Activated T-cell treated with anti-CD3 and anti-CD28 coated beads, Interleukin-2, amount 50 U/mL, for 4 hours (primary cell): ENCODE measurements around the gene TUBE1. TPM values are rescaled to one million over a fixed set of nuclear protein-coding genes. Genes with fewer than 3 reads are reported as not detected.
"Not testable (repeated sequence)": the region's sequence is repeated elsewhere in the genome, so short reads cannot be mapped to it uniquely, and the experiment has no call there.

ENCODE experiments used
- ATAC-seq, 2 donors: fragments of 200-7000 bp; cut with Tn5 transposase; one replicate each; pipeline ENCODE4 v1.10.0; 2021
- DNase-seq: peaks from one replicate; pipeline ENCODE4 v3.0.0-alpha.2; 2020
- H3K27me3 Mint-ChIP-seq: one replicate; pipeline ENCODE4 v1.8.0; 2021; ENCODE audit warnings: low read depth, mixed read lengths
- H3K36me3 Mint-ChIP-seq: one replicate; pipeline ENCODE4 v1.8.0; 2022; ENCODE audit warnings: mixed read lengths; ENCODE audit not compliant: insufficient read depth
- H3K4me1 Mint-ChIP-seq: one replicate; pipeline ENCODE4 v1.8.0; 2021; ENCODE audit warnings: low read depth, mixed read lengths
- H3K4me3 Mint-ChIP-seq: one replicate; pipeline ENCODE4 v1.8.0; 2021; ENCODE audit warnings: mild to moderate bottlenecking, moderate library complexity, mixed read lengths
- H3K9me3 Mint-ChIP-seq: one replicate; pipeline ENCODE4 v1.8.0; 2021; ENCODE audit warnings: mixed read lengths
- total RNA-seq, 3 donors: library from RNA; stranded (reverse); gene quantifications; one replicate each; pipeline ENCODE4 v1.2.1, GENCODE V29; 2021

The TUBE1 gene, protein sequence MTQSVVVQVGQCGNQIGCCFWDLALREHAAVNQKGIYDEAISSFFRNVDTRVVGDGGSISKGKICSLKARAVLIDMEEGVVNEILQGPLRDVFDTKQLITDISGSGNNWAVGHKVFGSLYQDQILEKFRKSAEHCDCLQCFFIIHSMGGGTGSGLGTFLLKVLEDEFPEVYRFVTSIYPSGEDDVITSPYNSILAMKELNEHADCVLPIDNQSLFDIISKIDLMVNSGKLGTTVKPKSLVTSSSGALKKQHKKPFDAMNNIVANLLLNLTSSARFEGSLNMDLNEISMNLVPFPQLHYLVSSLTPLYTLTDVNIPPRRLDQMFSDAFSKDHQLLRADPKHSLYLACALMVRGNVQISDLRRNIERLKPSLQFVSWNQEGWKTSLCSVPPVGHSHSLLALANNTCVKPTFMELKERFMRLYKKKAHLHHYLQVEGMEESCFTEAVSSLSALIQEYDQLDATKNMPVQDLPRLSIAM
- 10 to 100 TPM; 36.3 to 55.3 (median 42.6) TPM for total RNA-seq

DNA sequence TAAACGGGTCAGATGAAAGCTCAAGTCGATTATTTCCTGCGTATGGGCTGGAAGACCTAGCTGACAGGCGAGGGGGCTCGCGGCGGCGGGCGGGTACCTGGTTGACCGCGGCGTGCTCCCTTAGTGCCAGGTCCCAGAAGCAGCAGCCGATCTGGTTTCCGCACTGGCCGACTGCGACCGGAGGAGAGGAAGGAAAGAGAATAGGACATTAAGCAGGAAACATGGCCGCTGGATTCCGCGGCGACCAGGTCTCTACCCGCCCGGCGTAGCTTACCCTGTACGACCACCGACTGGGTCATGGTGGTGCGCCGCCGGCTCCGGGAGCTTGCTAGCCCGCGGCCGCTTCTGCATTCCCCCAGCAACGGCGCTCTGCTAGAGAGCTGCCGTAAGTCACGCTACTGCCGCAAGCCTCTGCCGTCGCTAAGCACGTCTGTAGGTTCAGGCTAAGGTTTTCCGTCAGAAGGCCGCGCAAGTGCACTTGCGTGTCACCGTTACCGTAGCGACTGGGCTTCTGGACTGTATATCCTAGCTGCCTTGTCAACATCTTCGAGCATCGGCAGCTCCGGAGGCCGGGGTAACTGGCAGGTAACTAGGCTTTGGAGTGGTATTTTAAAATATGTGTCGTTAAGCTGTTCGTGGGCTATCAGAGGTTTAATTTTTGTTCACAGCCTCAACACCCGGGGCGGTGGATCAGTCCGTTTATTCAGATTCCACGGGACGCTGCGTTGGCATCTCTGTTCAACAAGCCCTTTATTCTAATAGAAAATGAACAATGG lies at the start of gene TUBE1, which contains the start of gene FAM229B:
TUBE1 (minus strand) TSS at position 347 of the 776 bp plus-strand sequence; CDS start at position 299, 48 bp downstream.
FAM229B (plus strand) TSS at position 456 of the 776 bp plus-strand sequence. CDS start 11,693 bp downstream, outside the sequence.
- Mint-ChIP-seq H3K4me3 (no peak within 1 kb of the TSS), H3K4me1 (peaks cover 12% of the 10 kb centered on the region), H3K9me3 (no peaks in the 10 kb centered on the region), H3K36me3 (peaks cover 14% of the 10 kb centered on the region), H3K27me3 (peaks cover 16% of the 10 kb centered on the region)
- DNase-seq (peak; percentile 83), ATAC-seq (peak; percentile 96 to 98)

DNA sequence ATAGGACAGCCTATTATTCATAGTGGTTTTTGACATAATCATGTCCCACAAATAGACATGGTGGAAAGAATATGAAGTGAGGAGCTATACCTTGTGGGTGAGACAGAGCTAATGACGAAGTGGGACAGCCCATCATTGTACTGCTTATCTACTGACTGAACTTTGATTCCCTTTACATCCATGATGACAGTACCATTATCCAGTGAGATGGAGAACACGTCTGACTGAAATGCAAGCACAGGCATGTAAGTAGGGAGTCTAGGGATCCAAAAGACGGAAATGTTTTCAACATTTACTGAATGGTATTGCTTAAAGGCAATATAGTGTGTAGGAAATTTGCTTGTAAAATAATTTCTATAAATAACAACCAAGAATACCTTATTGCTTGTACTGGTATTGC lies 43.6 kb upstream of the TUBE1 start:
- DNase-seq, result no peak
- Mint-ChIP-seq H3K4me1 (no peaks in the 10 kb centered on the region), H3K27me3 (peaks cover 13% of the 10 kb centered on the region), H3K4me3 (no peak overlapping the region), H3K9me3 (no peaks in the 10 kb centered on the region), H3K36me3 (no peaks in the 10 kb centered on the region)
- no peak for ATAC-seq

GRCh38 chr6:112128208-112128607 lies 40.9 kb upstream of the TUBE1 start:
- ATAC-seq (no peak), DNase-seq (no peak)
- Mint-ChIP-seq H3K4me3 (no peak overlapping the region), H3K27me3 (peaks cover 11% of the 10 kb centered on the region), H3K36me3 (no peaks in the 10 kb centered on the region), H3K4me1 (no peaks in the 10 kb centered on the region), H3K9me3 (no peaks in the 10 kb centered on the region)

- Mint-ChIP-seq H3K4me1 (no peaks in the 10 kb centered on the region), H3K27me3 (peaks cover 13% of the 10 kb centered on the region), H3K36me3 (no peaks in the 10 kb centered on the region), H3K4me3 (no peak overlapping the region), H3K9me3 (no peaks in the 10 kb centered on the region)
- ATAC-seq (no peak), DNase-seq (no peak)
These were observed 36.7 kb upstream of the TUBE1 start for GRCh38 chr6:112123982-112124381.

DNA sequence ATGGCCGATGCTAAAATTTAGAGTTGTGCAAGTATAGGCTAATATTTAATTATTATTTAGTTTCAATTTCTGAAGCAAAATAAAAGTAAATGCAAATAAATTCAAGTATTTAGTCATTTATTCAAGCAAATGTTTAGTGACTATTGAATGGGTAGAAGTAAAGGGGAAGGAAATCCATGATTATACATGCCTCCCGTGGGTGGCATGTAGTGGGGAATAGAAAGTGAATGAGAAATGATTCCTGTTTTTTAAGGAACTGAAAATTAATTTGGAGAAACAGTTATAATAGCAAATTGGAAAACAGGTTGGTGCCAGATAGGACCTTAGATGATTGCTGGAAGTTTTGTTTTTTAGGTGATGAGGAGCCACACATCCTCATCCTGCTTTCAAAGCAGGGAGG lies 35.5 kb upstream of the TUBE1 start:
- H3K36me3 Mint-ChIP-seq, result no peaks in the 10 kb centered on the region
- DNase-seq (no peak), ATAC-seq (no peak)
- no peaks in the 10 kb centered on the region for H3K4me1 Mint-ChIP-seq
- H3K27me3 Mint-ChIP-seq, result peaks cover 12% of the 10 kb centered on the region
- no peaks in the 10 kb centered on the region for H3K9me3 Mint-ChIP-seq
- no peak overlapping the region for H3K4me3 Mint-ChIP-seq

DNA sequence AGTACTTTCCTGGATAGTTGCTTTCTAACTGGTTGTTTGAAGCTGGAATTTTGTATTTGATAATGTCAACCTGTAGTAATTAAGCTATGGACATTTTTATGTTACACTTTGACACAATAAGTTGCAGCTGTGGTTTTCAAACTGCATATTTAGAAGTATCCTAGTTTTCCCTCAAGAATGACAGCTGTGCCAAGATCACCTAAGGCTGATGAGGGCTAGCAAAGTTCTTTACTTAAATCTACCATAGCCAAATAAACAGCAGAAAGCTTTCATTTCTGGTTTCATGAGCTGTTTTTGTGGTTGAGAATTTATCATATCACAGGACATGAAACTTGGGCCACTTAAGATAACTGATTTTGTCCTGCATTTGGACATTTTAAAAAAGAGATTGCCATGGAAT lies 30.8 kb upstream of the TUBE1 start:
- H3K27me3 Mint-ChIP-seq, result peaks cover 22% of the 10 kb centered on the region
- H3K4me1 Mint-ChIP-seq, result peaks cover 2% of the 10 kb centered on the region
- no peak overlapping the region for H3K4me3 Mint-ChIP-seq
- H3K36me3 Mint-ChIP-seq, result no peaks in the 10 kb centered on the region
- no peaks in the 10 kb centered on the region for H3K9me3 Mint-ChIP-seq
- ATAC-seq, result no peak
- DNase-seq, result no peak

- ATAC-seq (peak in 1 of 2 donors; percentile 21), DNase-seq (no peak)
- Mint-ChIP-seq H3K36me3 (no peaks in the 10 kb centered on the region), H3K4me1 (peaks cover 2% of the 10 kb centered on the region), H3K27me3 (peaks cover 22% of the 10 kb centered on the region), H3K4me3 (no peak overlapping the region), H3K9me3 (no peaks in the 10 kb centered on the region)
These were observed 30.3 kb upstream of the TUBE1 start for GRCh38 chr6:112117554-112117953.

GRCh38 chr6:112116221-112116620 lies 28.9 kb upstream of the TUBE1 start:
- H3K9me3 Mint-ChIP-seq, result no peaks in the 10 kb centered on the region
- H3K27me3 Mint-ChIP-seq, result peaks cover 19% of the 10 kb centered on the region
- no peaks in the 10 kb centered on the region for H3K36me3 Mint-ChIP-seq
- DNase-seq (no peak), ATAC-seq (no peak)
- H3K4me1 Mint-ChIP-seq, result peaks cover 2% of the 10 kb centered on the region
- no peak overlapping the region for H3K4me3 Mint-ChIP-seq

- Mint-ChIP-seq H3K4me3 (no peak overlapping the region), H3K27me3 (peaks cover 17% of the 10 kb centered on the region), H3K36me3 (no peaks in the 10 kb centered on the region), H3K4me1 (peaks cover 2% of the 10 kb centered on the region), H3K9me3 (no peaks in the 10 kb centered on the region)
- DNase-seq (no peak), ATAC-seq (no peak)
These were observed 27.4 kb upstream of the TUBE1 start for GRCh38 chr6:112114577-112115223.

DNA sequence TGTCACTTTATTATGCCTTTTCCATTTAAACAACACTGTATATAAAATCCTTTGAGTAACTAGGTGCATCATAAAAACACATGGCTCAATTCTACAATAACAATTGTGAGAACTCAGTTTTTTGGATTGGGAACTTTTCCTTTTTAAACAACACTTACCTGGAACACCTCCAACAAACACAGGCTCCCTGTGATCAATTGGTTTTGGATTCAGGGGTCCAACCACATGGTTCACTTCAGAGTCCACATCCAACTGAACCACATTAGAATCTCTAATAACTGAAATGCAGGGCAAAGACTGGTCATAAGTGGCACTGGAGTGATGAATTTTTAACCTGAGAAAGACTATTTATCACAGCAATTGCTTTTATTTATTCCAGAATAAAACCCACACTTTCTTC lies 26.6 kb upstream of the TUBE1 start:
- Mint-ChIP-seq H3K4me3 (no peak overlapping the region), H3K9me3 (no peaks in the 10 kb centered on the region), H3K36me3 (no peaks in the 10 kb centered on the region), H3K4me1 (peaks cover 2% of the 10 kb centered on the region), H3K27me3 (peaks cover 17% of the 10 kb centered on the region)
- ATAC-seq (no peak), DNase-seq (no peak)

- DNase-seq (no peak), ATAC-seq (no peak)
- H3K4me3 Mint-ChIP-seq, result no peak overlapping the region
- no peaks in the 10 kb centered on the region for H3K36me3 Mint-ChIP-seq
- no peaks in the 10 kb centered on the region for H3K9me3 Mint-ChIP-seq
- peaks cover 17% of the 10 kb centered on the region for H3K27me3 Mint-ChIP-seq
- peaks cover 2% of the 10 kb centered on the region for H3K4me1 Mint-ChIP-seq
These were observed 26.1 kb upstream of the TUBE1 start for GRCh38 chr6:112113431-112113830.

GRCh38 chr6:112109262-112109661 lies 22.0 kb upstream of the TUBE1 start:
- Mint-ChIP-seq H3K27me3 (peaks cover 15% of the 10 kb centered on the region), H3K36me3 (no peaks in the 10 kb centered on the region), H3K4me3 (no peak overlapping the region), H3K9me3 (peaks cover 11% of the 10 kb centered on the region), H3K4me1 (no peaks in the 10 kb centered on the region)
- ATAC-seq (no peak), DNase-seq (no peak)

DNA sequence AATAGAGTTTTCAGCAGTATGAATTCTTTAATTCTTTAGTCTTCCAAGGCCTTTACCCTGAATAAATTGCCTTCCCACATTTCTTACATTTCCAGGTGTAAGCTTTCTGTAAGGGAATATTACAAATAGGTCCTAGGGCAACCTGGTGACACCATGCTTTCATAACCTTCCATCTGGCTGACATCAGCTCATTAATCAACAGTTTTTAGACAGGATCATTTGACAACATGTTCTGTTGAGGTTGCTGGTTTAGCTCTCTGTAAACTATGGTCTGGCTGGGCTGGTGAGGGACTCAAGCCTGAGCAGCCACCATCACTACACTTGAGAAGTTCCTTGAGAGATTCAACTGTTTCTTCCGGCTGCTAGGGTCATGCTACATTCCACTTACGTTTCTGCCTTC lies 19.3 kb upstream of the TUBE1 start:
- Mint-ChIP-seq H3K9me3 (peaks cover 11% of the 10 kb centered on the region), H3K4me3 (no peak overlapping the region), H3K36me3 (peaks cover 6% of the 10 kb centered on the region), H3K4me1 (no peaks in the 10 kb centered on the region), H3K27me3 (peaks cover 9% of the 10 kb centered on the region)
- DNase-seq (no peak), ATAC-seq (no peak)

DNA sequence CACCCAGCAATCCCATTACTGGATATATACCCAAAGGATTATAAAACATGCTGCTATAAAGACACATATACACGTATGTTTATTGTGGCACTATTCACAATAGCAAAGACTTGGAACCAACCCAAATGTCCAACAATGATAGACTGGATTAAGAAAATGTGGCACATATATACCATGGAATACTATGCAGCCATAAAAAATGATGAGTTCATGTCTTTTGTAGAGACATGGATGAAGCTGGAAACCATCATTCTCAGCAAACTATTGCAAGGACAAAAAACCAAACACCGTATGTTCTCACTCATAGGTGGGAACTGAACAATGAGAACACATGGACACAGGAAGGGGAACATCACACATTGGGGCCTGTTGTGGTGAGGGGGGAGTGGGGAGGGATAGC lies 18.7 kb upstream of the TUBE1 start:
- H3K36me3 Mint-ChIP-seq, H3K4me1 Mint-ChIP-seq, ATAC-seq, H3K27me3 Mint-ChIP-seq, DNase-seq, H3K4me3 Mint-ChIP-seq: not testable (repeated sequence)
- peaks cover 11% of the 10 kb centered on the region for H3K9me3 Mint-ChIP-seq
